ENCODE results near the gene SLC15A4. TPM values are rescaled to one million over a fixed set of nuclear protein-coding genes. Genes with fewer than 3 reads are reported as not detected.
A peak's percentile ranks its signal among the peaks of the same experiment; 100 is the strongest.

The SLC15A4 gene
- total RNA-seq, 3 donors from 2014 or later, result 15.4 to 23.4 (median 15.7) TPM

DNA sequence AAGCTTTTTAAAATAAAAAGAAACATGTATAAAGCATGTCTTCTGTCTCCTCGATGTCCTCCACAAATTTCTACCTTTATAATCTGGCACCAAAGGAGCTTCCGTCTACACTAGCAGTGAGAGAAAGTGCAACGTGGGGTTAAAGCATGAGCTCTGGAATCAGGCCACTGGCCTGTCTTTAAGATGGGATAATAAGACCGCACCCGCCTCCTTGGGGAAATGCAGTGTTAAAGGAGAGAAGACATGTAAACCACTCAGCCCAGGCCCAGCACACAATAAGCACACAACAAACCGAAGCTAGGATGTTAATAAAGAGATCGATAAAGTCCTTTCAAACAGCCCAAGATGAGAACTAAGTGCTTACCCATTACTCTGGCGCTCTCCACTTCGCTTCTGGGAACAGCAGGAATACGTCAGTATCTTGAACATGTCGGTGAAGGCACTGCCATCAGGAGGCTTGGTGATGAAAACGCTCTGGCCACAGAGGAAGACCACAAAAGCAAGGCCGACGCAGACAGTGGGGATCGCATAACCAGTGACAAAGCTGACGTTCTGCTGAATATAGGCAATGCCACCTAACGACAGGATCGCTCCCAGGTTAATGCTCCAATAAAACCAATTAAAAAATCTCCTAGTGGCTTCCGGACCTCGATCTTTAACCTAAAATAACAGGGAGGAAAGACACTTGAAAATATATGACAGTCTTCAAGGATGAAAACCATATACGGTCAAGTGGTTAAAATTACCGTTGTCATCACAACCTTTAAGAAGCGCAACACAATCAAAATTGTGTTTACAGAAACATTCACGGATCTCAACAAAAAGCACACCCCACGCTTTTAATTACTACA, 9.1 kb downstream of the SLC15A4 start:
- intact Hi-C loops (cut with DNase I, micrococcal nuclease), result no loop called here
- DNase-seq, result no peak
- no peaks in the 10 kb centered on the region for H3K36me3 ChIP-seq (ENCODE audit: low read depth)
- no peak overlapping the region for H3K4me3 ChIP-seq
- no peaks in the 10 kb centered on the region for H3K9me3 ChIP-seq
- H3K4me1 ChIP-seq (ENCODE audit: low read depth), result no peaks in the 10 kb centered on the region
- ATAC-seq, result no peak
- TF ChIP-seq, protein P1, sequence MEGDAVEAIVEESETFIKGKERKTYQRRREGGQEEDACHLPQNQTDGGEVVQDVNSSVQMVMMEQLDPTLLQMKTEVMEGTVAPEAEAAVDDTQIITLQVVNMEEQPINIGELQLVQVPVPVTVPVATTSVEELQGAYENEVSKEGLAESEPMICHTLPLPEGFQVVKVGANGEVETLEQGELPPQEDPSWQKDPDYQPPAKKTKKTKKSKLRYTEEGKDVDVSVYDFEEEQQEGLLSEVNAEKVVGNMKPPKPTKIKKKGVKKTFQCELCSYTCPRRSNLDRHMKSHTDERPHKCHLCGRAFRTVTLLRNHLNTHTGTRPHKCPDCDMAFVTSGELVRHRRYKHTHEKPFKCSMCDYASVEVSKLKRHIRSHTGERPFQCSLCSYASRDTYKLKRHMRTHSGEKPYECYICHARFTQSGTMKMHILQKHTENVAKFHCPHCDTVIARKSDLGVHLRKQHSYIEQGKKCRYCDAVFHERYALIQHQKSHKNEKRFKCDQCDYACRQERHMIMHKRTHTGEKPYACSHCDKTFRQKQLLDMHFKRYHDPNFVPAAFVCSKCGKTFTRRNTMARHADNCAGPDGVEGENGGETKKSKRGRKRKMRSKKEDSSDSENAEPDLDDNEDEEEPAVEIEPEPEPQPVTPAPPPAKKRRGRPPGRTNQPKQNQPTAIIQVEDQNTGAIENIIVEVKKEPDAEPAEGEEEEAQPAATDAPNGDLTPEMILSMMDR (IDR thresholded peaks at IDR 0.05), result no peak

DNA sequence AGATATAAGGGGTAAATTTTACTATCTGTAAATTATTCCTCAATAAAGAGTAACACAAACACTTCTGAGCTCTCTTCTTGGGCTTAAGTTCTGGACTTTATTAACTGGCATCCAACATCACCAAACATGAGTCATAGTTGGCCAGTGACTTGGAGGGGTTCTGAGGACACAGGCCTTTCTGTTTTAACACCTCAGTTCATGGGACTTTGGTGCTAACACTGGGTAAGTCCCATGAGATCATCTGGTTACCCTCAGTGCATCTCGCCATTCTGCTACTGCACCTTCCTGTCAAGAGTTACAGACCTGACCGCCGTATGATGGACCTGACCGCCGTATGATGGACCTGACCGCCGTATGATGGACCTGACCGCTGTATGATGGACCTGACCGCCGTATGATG, 9.9 kb downstream of the SLC15A4 start:
- H3K4me3 ChIP-seq, result no peak overlapping the region
- TF ChIP-seq, protein P1 (IDR thresholded peaks at IDR 0.05), result no peak
- H3K36me3 ChIP-seq (ENCODE audit: low read depth), result no peaks in the 10 kb centered on the region
- no peak for ATAC-seq
- no peaks in the 10 kb centered on the region for H3K4me1 ChIP-seq (ENCODE audit: low read depth)
- DNase-seq, result no peak
- no peaks in the 10 kb centered on the region for H3K9me3 ChIP-seq
- intact Hi-C loops (cut with DNase I, micrococcal nuclease), result no loop called here

DNA sequence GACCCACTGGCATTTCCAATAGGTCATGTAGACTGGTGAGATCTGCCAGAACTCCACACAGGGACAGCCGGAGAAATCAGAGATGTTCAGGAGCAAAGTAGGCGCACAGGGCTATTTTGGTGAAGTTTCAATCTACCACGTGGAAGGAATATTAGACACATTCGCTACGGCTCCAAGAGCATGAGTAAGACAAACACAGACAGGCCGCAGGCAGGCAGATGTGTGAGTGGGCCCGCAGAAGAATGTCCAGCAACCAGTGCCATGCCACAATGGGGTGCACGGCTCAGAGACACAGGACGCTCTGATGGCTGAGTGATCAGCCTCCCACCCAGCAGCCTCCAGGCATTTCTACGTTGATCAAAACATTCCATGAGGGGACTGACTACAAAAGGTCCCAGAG, 10.4 kb downstream of the SLC15A4 start:
- no peaks in the 10 kb centered on the region for H3K9me3 ChIP-seq
- no peak overlapping the region for H3K4me3 ChIP-seq
- intact Hi-C loops (cut with DNase I, micrococcal nuclease), result no loop called here
- no peak for ATAC-seq
- no peaks in the 10 kb centered on the region for H3K36me3 ChIP-seq (ENCODE audit: low read depth)
- TF ChIP-seq, protein P1 (IDR thresholded peaks at IDR 0.05), result no peak
- DNase-seq, result no peak
- no peaks in the 10 kb centered on the region for H3K4me1 ChIP-seq (ENCODE audit: low read depth)

DNA sequence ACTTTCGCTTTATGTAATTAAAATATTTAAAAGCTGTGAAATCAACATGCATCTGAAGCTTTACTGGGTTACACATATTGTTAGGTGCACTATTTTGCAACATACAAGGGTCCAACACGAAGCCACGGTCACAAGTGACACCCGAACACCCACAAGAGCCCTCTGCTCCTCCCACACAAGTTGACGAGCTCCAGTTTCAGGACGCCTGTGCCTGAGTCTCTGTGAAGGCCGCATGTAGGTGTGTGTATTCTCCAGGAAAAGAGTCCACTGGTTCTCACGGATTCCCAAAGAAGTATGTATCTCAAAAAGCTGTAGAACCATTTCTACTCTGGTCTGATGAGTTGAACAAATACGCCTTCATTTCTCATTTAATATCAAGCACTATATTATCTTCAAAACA, 12.0 kb downstream of the SLC15A4 start:
- H3K9me3 ChIP-seq, result no peaks in the 10 kb centered on the region
- DNase-seq (no peak), ATAC-seq (no peak)
- TF ChIP-seq, protein P1 (IDR thresholded peaks at IDR 0.05), result no peak
- no peaks in the 10 kb centered on the region for H3K4me1 ChIP-seq (ENCODE audit: low read depth)
- intact Hi-C loops (cut with DNase I, micrococcal nuclease), result no loop called here
- H3K4me3 ChIP-seq, result no peak overlapping the region
- no peaks in the 10 kb centered on the region for H3K36me3 ChIP-seq (ENCODE audit: low read depth)

- no peak overlapping the region for H3K4me3 ChIP-seq
Measured at GRCh38 chr12:128810182-128811127, 13.3 kb downstream of the SLC15A4 start.

More at GRCh38 chr12:128810182-128811127, 13.3 kb downstream of the SLC15A4 start:
- TF ChIP-seq, protein P1 (IDR thresholded peaks at IDR 0.05), result no peak
- intact Hi-C loops (cut with DNase I, micrococcal nuclease), result no loop called here
- H3K9me3 ChIP-seq, result no peaks in the 10 kb centered on the region
- H3K4me1 ChIP-seq (ENCODE audit: low read depth), result no peaks in the 10 kb centered on the region
- no peaks in the 10 kb centered on the region for H3K36me3 ChIP-seq (ENCODE audit: low read depth)
- ATAC-seq, result peak; percentile 54
- no peak for DNase-seq
